Subcutaneous abdominal adipose tissue (tissue), 5 donors: Measurements from ENCODE around the gene RPLP1.
A peak's percentile ranks its signal among the peaks of the same experiment; 100 is the strongest.

Experiments
- H3K27ac ChIP-seq: one replicate; pipeline ENCODE4 v1.7.0; 2013; ENCODE audit warnings: low read depth, mild to moderate bottlenecking, inconsistent platforms, low read length, moderate library complexity
- H3K27me3 ChIP-seq, 5 donors: one replicate each; pipeline ENCODE4 v1.7.0; 2013; ENCODE audit warnings: low read length in 5 of 5, inconsistent platforms in 1 of 5; ENCODE audit not compliant: control insufficient read depth in 5 of 5, insufficient read depth in 4 of 5
- H3K36me3 ChIP-seq, 5 donors: one replicate each; pipeline ENCODE4 v1.7.0; 2013; ENCODE audit warnings: low read length in 5 of 5; ENCODE audit not compliant: control insufficient read depth in 5 of 5, insufficient read depth in 5 of 5
- H3K4me1 ChIP-seq, 5 donors: one replicate each; pipeline ENCODE4 v1.7.0; 2013; ENCODE audit warnings: low read length in 5 of 5, mild to moderate bottlenecking in 3 of 5, moderate library complexity in 1 of 5; ENCODE audit not compliant: control insufficient read depth in 5 of 5, insufficient read depth in 5 of 5
- H3K4me3 ChIP-seq, 5 donors: one replicate each; pipeline ENCODE4 v1.7.0; 2013; ENCODE audit warnings: low read length in 5 of 5, low read depth in 1 of 5
- H3K9ac ChIP-seq, 5 donors: one replicate each; pipeline ENCODE4 v1.7.0; 2013; ENCODE audit warnings: low read length in 5 of 5, mild to moderate bottlenecking in 4 of 5, moderate library complexity in 3 of 5
- H3K9me3 ChIP-seq, 5 donors: one replicate each; pipeline ENCODE4 v1.7.0; 2013; ENCODE audit warnings: low read length in 5 of 5; ENCODE audit not compliant: control insufficient read depth in 5 of 5
- donor health status: healthy.
- donor health status: healthy.
- donor health status: healthy.
- donor health status: healthy.
- donor health status: healthy.

The RPLP1 gene

GRCh38 chr15:69456208-69457166 is 3.9 kb downstream of the RPLP1 start:
- peaks cover 7 to 27% (median 25%) of the 10 kb centered on the region in 5 donors for H3K36me3 ChIP-seq
- no peaks in the 10 kb centered on the region for H3K9me3 ChIP-seq
- peaks cover 8 to 41% (median 30%) of the 10 kb centered on the region in 5 donors for H3K4me1 ChIP-seq
- no peak overlapping the region for H3K9ac ChIP-seq
- H3K27ac ChIP-seq, result no peak overlapping the region
- H3K27me3 ChIP-seq, result no peaks in the 10 kb centered on the region
- H3K4me3 ChIP-seq, result no peak overlapping the region

- no peak overlapping the region for H3K9ac ChIP-seq
- peaks cover 7 to 27% (median 25%) of the 10 kb centered on the region in 5 donors for H3K36me3 ChIP-seq
- H3K27ac ChIP-seq, result no peak overlapping the region
- peaks cover 8 to 42% (median 31%) of the 10 kb centered on the region in 5 donors for H3K4me1 ChIP-seq
- H3K27me3 ChIP-seq, result no peaks in the 10 kb centered on the region
- H3K9me3 ChIP-seq, result no peaks in the 10 kb centered on the region
- no peak overlapping the region for H3K4me3 ChIP-seq
These were observed 5.0 kb downstream of the RPLP1 start for GRCh38 chr15:69457304-69458280.

GRCh38 chr15:69459066-69459465 is 6.4 kb downstream of the RPLP1 start:
- Histone ChIP-seq H3K9ac (no peak overlapping the region), H3K9me3 (no peaks in the 10 kb centered on the region), H3K27me3 (no peaks in the 10 kb centered on the region), H3K27ac (no peak overlapping the region), H3K36me3 (peaks cover 7 to 27% (median 25%) of the 10 kb centered on the region in 5 donors), H3K4me1 (peaks cover 4 to 39% (median 29%) of the 10 kb centered on the region in 5 donors), H3K4me3 (no peak overlapping the region)

- no peaks in the 10 kb centered on the region for H3K9me3 ChIP-seq
- H3K9ac ChIP-seq, result no peak overlapping the region
- H3K4me3 ChIP-seq, result no peak overlapping the region
- no peaks in the 10 kb centered on the region for H3K27me3 ChIP-seq
- peaks cover 7 to 20% (median 20%) of the 10 kb centered on the region in 5 donors for H3K36me3 ChIP-seq
- H3K27ac ChIP-seq, result no peak overlapping the region
- H3K4me1 ChIP-seq, result peaks cover 2 to 25% (median 17%) of the 10 kb centered on the region in 5 donors
These were observed 7.9 kb downstream of the RPLP1 start for GRCh38 chr15:69460481-69460880.

- H3K27ac ChIP-seq, result peak overlapping the region; percentile 99
- no peaks in the 10 kb centered on the region for H3K27me3 ChIP-seq
- H3K4me1 ChIP-seq, result peaks cover 2 to 23% (median 15%) of the 10 kb centered on the region in 5 donors
- H3K4me3 ChIP-seq, result peak overlapping the region; percentile 72 to 88 (median 78)
- peak overlapping the region in 4 of 5 donors; percentile 55 to 98 (median 77) for H3K9ac ChIP-seq
- H3K9me3 ChIP-seq, result no peaks in the 10 kb centered on the region
- H3K36me3 ChIP-seq, result peaks cover 0 to 6% (median 5%) of the 10 kb centered on the region in 5 donors
These were observed 9.4 kb downstream of the RPLP1 start for GRCh38 chr15:69462030-69462492.

- peak overlapping the region; percentile 83 to 98 (median 96) for H3K9ac ChIP-seq
- H3K4me3 ChIP-seq, result peak overlapping the region; percentile 72 to 89 (median 78)
- peak overlapping the region; percentile 99 for H3K27ac ChIP-seq
- peaks cover 0 to 2% (median 0%) of the 10 kb centered on the region in 5 donors for H3K36me3 ChIP-seq
- peaks cover 2 to 23% (median 15%) of the 10 kb centered on the region in 5 donors for H3K4me1 ChIP-seq
- H3K27me3 ChIP-seq, result no peaks in the 10 kb centered on the region
- no peaks in the 10 kb centered on the region for H3K9me3 ChIP-seq
These were observed 10.0 kb downstream of the RPLP1 start for GRCh38 chr15:69462493-69463181.

GRCh38 chr15:69463182-69463756 is 10.7 kb downstream of the RPLP1 start:
- peaks cover 2 to 23% (median 15%) of the 10 kb centered on the region in 5 donors for H3K4me1 ChIP-seq
- H3K36me3 ChIP-seq, result no peaks in the 10 kb centered on the region
- no peaks in the 10 kb centered on the region for H3K27me3 ChIP-seq
- H3K4me3 ChIP-seq, result peak overlapping the region; percentile 72 to 89 (median 78)
- peak overlapping the region; percentile 83 to 98 (median 96) for H3K9ac ChIP-seq
- peak overlapping the region; percentile 99 for H3K27ac ChIP-seq
- no peaks in the 10 kb centered on the region for H3K9me3 ChIP-seq

- peaks cover 0 to 3% (median 0%) of the 10 kb centered on the region in 5 donors for H3K27me3 ChIP-seq
- H3K27ac ChIP-seq, result no peak overlapping the region
- no peak overlapping the region for H3K4me3 ChIP-seq
- H3K9me3 ChIP-seq, result no peaks in the 10 kb centered on the region
- no peaks in the 10 kb centered on the region for H3K36me3 ChIP-seq
- H3K4me1 ChIP-seq, result peaks cover 2 to 23% (median 15%) of the 10 kb centered on the region in 5 donors
- H3K9ac ChIP-seq, result no peak overlapping the region
These were observed 12.6 kb downstream of the RPLP1 start for GRCh38 chr15:69465253-69465652.

GRCh38 chr15:69466733-69467132 is 14.1 kb downstream of the RPLP1 start:
- Histone ChIP-seq H3K36me3 (no peaks in the 10 kb centered on the region), H3K4me3 (no peak overlapping the region), H3K9ac (no peak overlapping the region), H3K9me3 (no peaks in the 10 kb centered on the region), H3K27me3 (peaks cover 0 to 3% (median 0%) of the 10 kb centered on the region in 5 donors), H3K27ac (no peak overlapping the region), H3K4me1 (peaks cover 2 to 17% (median 14%) of the 10 kb centered on the region in 5 donors)
